Measurements from ENCODE around the gene RTKN2.

GRCh38 chr10:62250594-62251198 lies 17.9 kb downstream of the RTKN2 start:
- TF ChIP-seq, protein P1, sequence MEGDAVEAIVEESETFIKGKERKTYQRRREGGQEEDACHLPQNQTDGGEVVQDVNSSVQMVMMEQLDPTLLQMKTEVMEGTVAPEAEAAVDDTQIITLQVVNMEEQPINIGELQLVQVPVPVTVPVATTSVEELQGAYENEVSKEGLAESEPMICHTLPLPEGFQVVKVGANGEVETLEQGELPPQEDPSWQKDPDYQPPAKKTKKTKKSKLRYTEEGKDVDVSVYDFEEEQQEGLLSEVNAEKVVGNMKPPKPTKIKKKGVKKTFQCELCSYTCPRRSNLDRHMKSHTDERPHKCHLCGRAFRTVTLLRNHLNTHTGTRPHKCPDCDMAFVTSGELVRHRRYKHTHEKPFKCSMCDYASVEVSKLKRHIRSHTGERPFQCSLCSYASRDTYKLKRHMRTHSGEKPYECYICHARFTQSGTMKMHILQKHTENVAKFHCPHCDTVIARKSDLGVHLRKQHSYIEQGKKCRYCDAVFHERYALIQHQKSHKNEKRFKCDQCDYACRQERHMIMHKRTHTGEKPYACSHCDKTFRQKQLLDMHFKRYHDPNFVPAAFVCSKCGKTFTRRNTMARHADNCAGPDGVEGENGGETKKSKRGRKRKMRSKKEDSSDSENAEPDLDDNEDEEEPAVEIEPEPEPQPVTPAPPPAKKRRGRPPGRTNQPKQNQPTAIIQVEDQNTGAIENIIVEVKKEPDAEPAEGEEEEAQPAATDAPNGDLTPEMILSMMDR (IDR thresholded peaks at IDR 0.05), result no peak
- no peak for TF ChIP-seq POLR2AphosphoS5 (IDR thresholded peaks at IDR 0.05)
- TF ChIP-seq POLR2A (IDR thresholded peaks at IDR 0.05), result no peak
